Naive thymus-derived CD8-positive, alpha-beta T cell (primary cell): ENCODE results near the gene CCDC136. TPM values are rescaled to one million over a fixed set of nuclear protein-coding genes. Genes with fewer than 3 reads are reported as not detected.

Source experiments
- ATAC-seq, 2 donors: fragments of 150-1000 bp; cut with Tn5 transposase in 1 of 2; sonication (Bioruptor Pico), chemical (Tn5 transposase) in 1 of 2; 1 replicate in 1 of 2; 2 replicates in 1 of 2; pipeline ENCODE4 v1.10.0; 2021; ENCODE audit warnings: mild to moderate bottlenecking in 2 of 2, moderate library complexity in 2 of 2
- POLR2A ChIA-PET: fragments of 350-600 bp; sonication (Branson Sonifier 250); formaldehyde crosslinking; loops from one replicate; lab custom pipeline; 2021; ENCODE audit warnings: antibody characterized with exemption; lab: Charles Lee
- DNase-seq, 10 donors: peaks; one replicate each; pipeline versions ENCODE4 v3.0.0 to v3.0.0-alpha.2; 2020 to 2022
- H3K27ac Mint-ChIP-seq, 10 donors: one replicate each; pipeline ENCODE4 v1.8.0; 2020 to 2022; ENCODE audit warnings: mild to moderate bottlenecking in 10 of 10, mixed read lengths in 10 of 10, moderate library complexity in 4 of 10, inconsistent platforms in 1 of 10
- H3K27me3 Mint-ChIP-seq, 5 donors: one replicate each; pipeline ENCODE4 v1.8.0; 2021 to 2022; ENCODE audit warnings: mixed read lengths in 5 of 5
- H3K36me3 Mint-ChIP-seq, 3 donors: one replicate each; pipeline ENCODE4 v1.8.0; 2020 to 2022; ENCODE audit warnings: mixed read lengths in 3 of 3, mild to moderate bottlenecking in 2 of 3, inconsistent platforms in 1 of 3
- H3K4me1 Mint-ChIP-seq, 4 donors: one replicate each; pipeline ENCODE4 v1.8.0; 2021 to 2022; ENCODE audit warnings: mixed read lengths in 4 of 4
- H3K4me3 Mint-ChIP-seq, 10 donors: one replicate each; pipeline ENCODE4 v1.8.0; 2020 to 2022; ENCODE audit warnings: mild to moderate bottlenecking in 10 of 10, mixed read lengths in 10 of 10, moderate library complexity in 6 of 10, inconsistent platforms in 1 of 10
- H3K9me3 Mint-ChIP-seq, 9 donors: one replicate each; pipeline ENCODE4 v1.8.0; 2020 to 2022; ENCODE audit warnings: mixed read lengths in 9 of 9, mild to moderate bottlenecking in 3 of 9, inconsistent platforms in 1 of 9, moderate library complexity in 1 of 9
- polyA plus RNA-seq, 3 donors: library from polyadenylated mRNA; unstranded; fragments of 300-500 nt; fragmentation: Illumina TruSeq; gene quantifications; one replicate each; pipeline ENCODE4 v1.2.3, GENCODE V29; 2021
- total RNA-seq, 8 experiments: library from RNA in 2 of 8; stranded (reverse) in 2 of 8; gene quantifications; one replicate each; pipeline ENCODE4 v1.2.3 and lab custom pipeline; 2021 to 2026

CCDC136 gene
- total and polyA plus RNA-seq, 5 experiments from 2014 or later = 0.43 to 16.5 (median 3.4) TPM

- Mint-ChIP-seq H3K27ac (no peak overlapping the region), H3K4me1 (peaks cover 0 to 3% (median 1%) of the 10 kb centered on the region in 4 donors), H3K4me3 (no peak overlapping the region), H3K9me3 (no peaks in the 10 kb centered on the region), H3K36me3 (no peaks in the 10 kb centered on the region), H3K27me3 (no peaks in the 10 kb centered on the region)
- no peak for ATAC-seq
- DNase-seq = no peak
- POLR2A ChIA-PET = no interaction called here
Measured at GRCh38 chr7:128837521-128837921, 45.8 kb downstream of the CCDC136 start.

GRCh38 chr7:128838109-128838779 is 46.5 kb downstream of the CCDC136 start:
- no peak for DNase-seq
- H3K9me3 Mint-ChIP-seq = no peaks in the 10 kb centered on the region
- ATAC-seq = no peak
- H3K36me3 Mint-ChIP-seq = no peaks in the 10 kb centered on the region
- H3K4me1 Mint-ChIP-seq = peaks cover 0 to 3% (median 1%) of the 10 kb centered on the region in 4 donors
- H3K4me3 Mint-ChIP-seq = no peak overlapping the region
- POLR2A ChIA-PET = no interaction called here
- no peaks in the 10 kb centered on the region for H3K27me3 Mint-ChIP-seq
- H3K27ac Mint-ChIP-seq = no peak overlapping the region

- ATAC-seq (no peak), DNase-seq (no peak)
- Mint-ChIP-seq H3K4me1 (peaks cover 0 to 3% (median under 1%) of the 10 kb centered on the region in 4 donors), H3K9me3 (no peaks in the 10 kb centered on the region), H3K4me3 (no peak overlapping the region), H3K27me3 (no peaks in the 10 kb centered on the region), H3K27ac (no peak overlapping the region), H3K36me3 (no peaks in the 10 kb centered on the region)
- POLR2A ChIA-PET = no interaction called here
Measured at GRCh38 chr7:128838981-128839731, 47.4 kb downstream of the CCDC136 start.

DNA sequence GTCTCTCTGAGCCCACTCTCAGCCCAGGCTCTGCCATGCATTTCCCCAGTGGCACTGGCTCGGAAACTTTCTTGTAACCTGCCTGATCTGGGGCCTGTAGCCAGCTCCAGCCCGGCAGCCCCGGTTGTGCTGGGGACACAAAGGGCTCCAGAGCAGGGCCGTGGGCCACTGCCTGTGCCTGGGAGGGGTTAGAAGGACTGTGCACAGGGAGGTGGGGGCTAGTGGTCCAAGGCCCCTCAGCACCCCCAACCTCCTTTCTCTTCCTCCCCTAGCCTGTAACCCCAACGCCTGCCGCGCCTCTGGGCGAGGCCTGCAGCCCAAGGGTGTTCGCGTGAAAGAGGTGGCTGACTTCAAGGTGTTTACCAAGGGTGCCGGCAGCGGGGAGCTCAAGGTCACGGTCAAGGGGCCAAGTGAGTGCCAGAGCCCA is 48.0 kb downstream of the CCDC136 start:
- Mint-ChIP-seq H3K9me3 (no peaks in the 10 kb centered on the region), H3K36me3 (no peaks in the 10 kb centered on the region), H3K4me1 (peaks cover 0 to 3% (median under 1%) of the 10 kb centered on the region in 4 donors)

GRCh38 chr7:128840326-128841170 is 48.8 kb downstream of the CCDC136 start:
- no peak for ATAC-seq
- POLR2A ChIA-PET = no interaction called here
- Mint-ChIP-seq H3K9me3 (no peaks in the 10 kb centered on the region), H3K4me3 (no peak overlapping the region), H3K27ac (no peak overlapping the region), H3K36me3 (no peaks in the 10 kb centered on the region), H3K4me1 (peaks cover 0 to 3% (median under 1%) of the 10 kb centered on the region in 4 donors), H3K27me3 (no peaks in the 10 kb centered on the region)
- DNase-seq = no peak

More for the DNA sequence above, 48.0 kb downstream of the CCDC136 start:
- H3K27me3 Mint-ChIP-seq = no peaks in the 10 kb centered on the region
- no peak for DNase-seq
- ATAC-seq = no peak
- H3K4me3 Mint-ChIP-seq = no peak overlapping the region
- POLR2A ChIA-PET = no interaction called here
- H3K27ac Mint-ChIP-seq = no peak overlapping the region

GRCh38 chr7:128841171-128841690 is 49.5 kb downstream of the CCDC136 start:
- no peak overlapping the region for H3K4me3 Mint-ChIP-seq
- ATAC-seq = peak in 1 of 2 donors; percentile 57
- no peak overlapping the region for H3K27ac Mint-ChIP-seq
- peak in 2 of 10 donors; percentile 12 to 21 for DNase-seq
- H3K36me3 Mint-ChIP-seq = no peaks in the 10 kb centered on the region
- no peaks in the 10 kb centered on the region for H3K27me3 Mint-ChIP-seq
- H3K9me3 Mint-ChIP-seq = no peaks in the 10 kb centered on the region
- peaks cover 0 to 3% (median under 1%) of the 10 kb centered on the region in 4 donors for H3K4me1 Mint-ChIP-seq
- POLR2A ChIA-PET = no interaction called here

GRCh38 chr7:128841921-128842673 is 50.3 kb downstream of the CCDC136 start:
- no peaks in the 10 kb centered on the region for H3K27me3 Mint-ChIP-seq
- peak; percentile 73 for ATAC-seq
- no peak overlapping the region for H3K27ac Mint-ChIP-seq
- POLR2A ChIA-PET = interaction anchor here (0.9 to 1.0 kb wide), 2 partner anchors 38 to 42 kb away, joined by 3 to 4 read pairs; no protein-coding TSS in a partner anchor
- no peaks in the 10 kb centered on the region for H3K9me3 Mint-ChIP-seq
- peak in 8 of 10 donors; percentile 24 to 55 (median 50) for DNase-seq
- H3K36me3 Mint-ChIP-seq = no peaks in the 10 kb centered on the region
- no peak overlapping the region for H3K4me3 Mint-ChIP-seq
- H3K4me1 Mint-ChIP-seq = peaks cover 0 to 3% (median under 1%) of the 10 kb centered on the region in 4 donors

GRCh38 chr7:128842674-128843641 is 51.2 kb downstream of the CCDC136 start:
- no peak overlapping the region for H3K4me3 Mint-ChIP-seq
- POLR2A ChIA-PET = interaction anchor here (0.9 to 1.0 kb wide), 2 partner anchors 37 to 41 kb away, joined by 3 to 4 read pairs; no protein-coding TSS in a partner anchor
- peaks cover 0 to 3% (median under 1%) of the 10 kb centered on the region in 4 donors for H3K4me1 Mint-ChIP-seq
- ATAC-seq = no peak
- H3K9me3 Mint-ChIP-seq = no peaks in the 10 kb centered on the region
- H3K27me3 Mint-ChIP-seq = no peaks in the 10 kb centered on the region
- H3K36me3 Mint-ChIP-seq = no peaks in the 10 kb centered on the region
- no peak for DNase-seq
- H3K27ac Mint-ChIP-seq = no peak overlapping the region

DNA sequence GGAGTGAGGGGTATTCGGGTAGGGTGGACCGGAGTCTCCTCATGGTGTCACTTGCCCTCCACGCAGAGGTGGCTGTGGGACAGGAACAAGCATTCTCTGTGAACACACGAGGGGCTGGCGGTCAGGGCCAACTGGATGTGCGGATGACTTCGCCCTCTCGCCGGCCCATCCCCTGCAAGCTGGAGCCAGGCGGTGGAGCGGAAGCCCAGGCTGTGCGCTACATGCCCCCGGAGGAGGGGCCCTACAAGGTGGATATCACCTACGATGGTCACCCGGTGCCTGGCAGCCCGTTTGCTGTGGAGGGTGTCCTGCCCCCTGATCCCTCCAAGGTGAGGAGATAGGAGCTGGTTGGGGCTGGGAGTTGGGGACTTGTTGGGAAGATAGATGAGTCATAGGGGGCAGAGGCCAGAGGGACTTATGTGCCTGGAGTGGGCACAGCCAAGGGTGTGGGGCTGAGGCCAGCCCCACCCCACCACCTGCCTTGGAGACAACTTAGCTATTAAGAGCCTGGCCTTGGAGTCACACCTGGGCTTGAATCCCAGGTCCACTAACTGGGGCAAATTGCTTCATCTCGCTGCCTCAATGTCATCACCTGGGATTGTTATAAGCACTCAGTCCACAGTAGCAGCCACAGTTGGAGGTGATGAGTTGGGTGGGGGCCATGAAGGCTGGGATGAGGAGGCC is 52.3 kb downstream of the CCDC136 start:
- no peak for DNase-seq
- Mint-ChIP-seq H3K4me3 (no peak overlapping the region), H3K9me3 (no peaks in the 10 kb centered on the region), H3K27me3 (no peaks in the 10 kb centered on the region), H3K36me3 (no peaks in the 10 kb centered on the region), H3K27ac (no peak overlapping the region), H3K4me1 (peaks cover 0 to 3% (median under 1%) of the 10 kb centered on the region in 4 donors)
- POLR2A ChIA-PET = no interaction called here
- ATAC-seq = no peak

DNA sequence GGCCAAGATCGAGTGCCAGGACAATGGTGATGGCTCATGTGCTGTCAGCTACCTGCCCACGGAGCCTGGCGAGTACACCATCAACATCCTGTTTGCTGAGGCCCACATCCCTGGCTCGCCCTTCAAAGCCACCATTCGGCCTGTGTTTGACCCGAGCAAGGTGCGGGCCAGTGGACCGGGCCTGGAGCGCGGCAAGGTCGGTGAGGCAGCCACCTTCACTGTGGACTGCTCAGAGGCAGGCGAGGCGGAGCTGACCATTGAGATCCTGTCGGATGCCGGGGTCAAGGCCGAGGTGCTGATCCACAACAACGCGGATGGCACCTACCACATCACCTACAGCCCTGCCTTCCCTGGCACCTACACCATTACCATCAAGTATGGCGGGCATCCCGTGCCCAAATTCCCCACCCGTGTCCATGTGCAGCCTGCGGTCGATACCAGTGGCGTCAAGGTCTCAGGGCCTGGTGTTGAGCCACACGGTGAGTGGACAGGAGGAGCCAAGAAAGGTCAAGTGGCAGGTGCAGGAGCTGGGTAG is 53.1 kb downstream of the CCDC136 start:
- H3K27ac Mint-ChIP-seq = no peak overlapping the region
- ATAC-seq = no peak
- POLR2A ChIA-PET = no interaction called here
- no peak for DNase-seq
- H3K4me3 Mint-ChIP-seq = no peak overlapping the region
- no peaks in the 10 kb centered on the region for H3K27me3 Mint-ChIP-seq
- peaks cover 0 to 3% (median under 1%) of the 10 kb centered on the region in 4 donors for H3K4me1 Mint-ChIP-seq
- no peaks in the 10 kb centered on the region for H3K36me3 Mint-ChIP-seq
- H3K9me3 Mint-ChIP-seq = no peaks in the 10 kb centered on the region
